Measurements from ENCODE around the gene EEF1A2.

EEF1A2 gene

GRCh38 chr20:63531686-63532448, 33.0 kb upstream of the EEF1A2 start:
- TF ChIP-seq CTCF (conservative IDR thresholded peaks at IDR 0.05; ENCODE audit: low read depth, low read length), result no peak
- no peak for DNase-seq (ENCODE audit: low read depth)
- H3K4me3 ChIP-seq (ENCODE audit: low read depth, low read length), result no peak overlapping the region

- TF ChIP-seq CTCF (conservative IDR thresholded peaks at IDR 0.05; ENCODE audit: low read depth, low read length), result no peak
- no peak overlapping the region for H3K4me3 ChIP-seq (ENCODE audit: low read depth, low read length)
- DNase-seq (ENCODE audit: low read depth), result no peak
Measured at GRCh38 chr20:63530788-63531160, 31.9 kb upstream of the EEF1A2 start.

GRCh38 chr20:63529861-63530787, 31.2 kb upstream of the EEF1A2 start:
- H3K4me3 ChIP-seq (ENCODE audit: low read depth, low read length), result no peak overlapping the region
- no peak for TF ChIP-seq CTCF (conservative IDR thresholded peaks at IDR 0.05; ENCODE audit: low read depth, low read length)
- DNase-seq (ENCODE audit: low read depth), result no peak

GRCh38 chr20:63529180-63529860, 30.4 kb upstream of the EEF1A2 start:
- no peak for TF ChIP-seq CTCF (conservative IDR thresholded peaks at IDR 0.05; ENCODE audit: low read depth, low read length)
- no peak overlapping the region for H3K4me3 ChIP-seq (ENCODE audit: low read depth, low read length)
- no peak for DNase-seq (ENCODE audit: low read depth)

- TF ChIP-seq CTCF (conservative IDR thresholded peaks at IDR 0.05; ENCODE audit: low read depth, low read length), result no peak
- DNase-seq (ENCODE audit: low read depth), result no peak
- no peak overlapping the region for H3K4me3 ChIP-seq (ENCODE audit: low read depth, low read length)
Measured at GRCh38 chr20:63527184-63527583, 28.3 kb upstream of the EEF1A2 start.

GRCh38 chr20:63525971-63526370, 27.1 kb upstream of the EEF1A2 start:
- no peak for DNase-seq (ENCODE audit: low read depth)
- no peak for TF ChIP-seq CTCF (conservative IDR thresholded peaks at IDR 0.05; ENCODE audit: low read depth, low read length)
- H3K4me3 ChIP-seq (ENCODE audit: low read depth, low read length), result no peak overlapping the region

Measured in choroid plexus epithelial cell (primary cell).